SK-N-SH (cell line): ENCODE data around the gene GSTCD. TPM values are rescaled to one million over a fixed set of nuclear protein-coding genes. Genes with fewer than 3 reads are reported as not detected.

ENCODE experiments used
- CTCF ChIA-PET: fragments of 300-600, 350-600 bp; formaldehyde crosslinking; extraction: SDS; loops from one replicate; lab custom pipeline; 2021; lab: Yijun Ruan, JAX
- POLR2A ChIA-PET: fragments of 350-600 bp; sonication (Branson Sonifier 250); formaldehyde crosslinking; extraction: SDS; loops from one replicate; lab custom pipeline; 2020; ENCODE audit warnings: antibody characterized with exemption, inconsistent platforms; lab: Yijun Ruan, JAX
- DNase-seq: peaks from one replicate; pipeline ENCODE4 v3.0.0; 2012
- H2AFZ ChIP-seq: fragments of 200-600 bp; sonication (generic); 2 replicates; pipeline ENCODE4 v1.8.1; 2016; ENCODE audit warnings: antibody characterized with exemption, mild to moderate bottlenecking, low read depth
- H3F3A ChIP-seq: fragments of 200-600 bp; sonication (generic); replicated peaks from 2 replicates; pipeline ENCODE3; 2016; ENCODE audit warnings: antibody characterized with exemption, mild to moderate bottlenecking; ENCODE audit not compliant: insufficient read depth
- H3K27ac ChIP-seq, 2 experiments: fragments of 200-500 bp in 1 of 2; fragments of 200-600 bp in 1 of 2; sonication (Bioruptor generic) in 1 of 2; sonication (generic), shearing (Covaris generic) in 1 of 2; 2 replicates each; pipeline versions ENCODE4 v1.5.1 to v1.6.1; 2014 to 2016; ENCODE audit warnings: low read depth in 2 of 2, inconsistent platforms in 1 of 2, low read length in 1 of 2, mild to moderate bottlenecking in 1 of 2, mixed read lengths in 1 of 2
- H3K27me3 ChIP-seq: fragments of 200-600 bp; sonication (generic), shearing (Covaris generic); 2 replicates; pipeline ENCODE4 v1.6.1; 2016; ENCODE audit warnings: mixed run types; ENCODE audit not compliant: insufficient read depth
- H3K36me3 ChIP-seq, 2 experiments: fragments of 200-500 bp in 1 of 2; fragments of 200-600 bp in 1 of 2; sonication (Bioruptor generic) in 1 of 2; sonication (generic) in 1 of 2; replicated peaks in 1 of 2; 2 replicates each; pipeline versions ENCODE3 to v1.5.1; 2014 to 2016; ENCODE audit warnings: low read length in 1 of 2, mild to moderate bottlenecking in 1 of 2; ENCODE audit not compliant: insufficient read depth in 2 of 2, control insufficient read depth in 1 of 2
- H3K4me1 ChIP-seq, 2 experiments: fragments of 200-500 bp in 1 of 2; fragments of 200-600 bp in 1 of 2; sonication (Bioruptor generic) in 1 of 2; sonication (generic), shearing (Covaris generic) in 1 of 2; 2 replicates each; pipeline versions ENCODE4 v1.5.1 to v1.6.1; 2014 to 2016; ENCODE audit warnings: low read depth in 1 of 2, low read length in 1 of 2, mixed run types in 1 of 2; ENCODE audit not compliant: insufficient read depth in 2 of 2, control insufficient read depth in 1 of 2
- H3K4me2 ChIP-seq: fragments of 200-600 bp; sonication (generic), shearing (Covaris generic); 2 replicates; pipeline ENCODE4 v1.6.1; 2017; ENCODE audit warnings: mixed run types
- H3K4me3 ChIP-seq, 2 experiments: fragments of 200-500 bp in 1 of 2; fragments of 200-600 bp in 1 of 2; sonication (Bioruptor generic) in 1 of 2; sonication (generic), shearing (Covaris generic) in 1 of 2; 2 replicates each; pipeline versions ENCODE4 v1.5.1 to v1.8.1; 2014 to 2016; ENCODE audit warnings: low read depth in 2 of 2, inconsistent platforms in 1 of 2, low read length in 1 of 2, mild to moderate bottlenecking in 1 of 2, mixed read lengths in 1 of 2, moderate library complexity in 1 of 2
- H3K79me2 ChIP-seq: fragments of 200-600 bp; sonication (generic); 2 replicates; pipeline ENCODE4 v1.8.1; 2017; ENCODE audit warnings: mild to moderate bottlenecking; ENCODE audit not compliant: insufficient read depth
- H3K9ac ChIP-seq: fragments of 200-600 bp; sonication (generic); 2 replicates; pipeline ENCODE4 v1.6.1; 2017; ENCODE audit warnings: mixed run types
- H3K9me2 ChIP-seq: fragments of 200-600 bp; sonication (generic); 2 replicates; pipeline ENCODE4 v1.6.1; 2017; ENCODE audit warnings: mixed run types
- H3K9me3 ChIP-seq: fragments of 200-600 bp; sonication (generic); 2 replicates; pipeline ENCODE4 v1.6.1; 2017; ENCODE audit warnings: mixed run types, mild to moderate bottlenecking, moderate library complexity
- H4K20me1 ChIP-seq: fragments of 200-600 bp; sonication (generic); 2 replicates; pipeline ENCODE4 v1.6.1; 2017; ENCODE audit warnings: mild to moderate bottlenecking, mixed run types; ENCODE audit not compliant: insufficient read depth
- CTCF ChIP-seq: fragments of 200-600 bp; sonication (generic); IDR thresholded peaks from 2 replicates; pipeline ENCODE4 v1.6.1; 2017; ENCODE audit warnings: antibody characterized with exemption, mild to moderate bottlenecking, moderate library complexity
- ELF1 ChIP-seq: IDR thresholded peaks from 2 replicates; pipeline ENCODE4 v1.4.0; 2012
- EP300 ChIP-seq, 2 experiments: IDR thresholded peaks; 2 replicates each; pipeline versions ENCODE4 v1.4.0 to v1.6.1; 2012; ENCODE audit warnings: borderline replicate concordance in 1 of 2, low read depth in 1 of 2, low read length in 1 of 2
- EZH2phosphoT487 ChIP-seq: fragments of 200-600 bp; sonication (generic); IDR thresholded peaks from 2 replicates; pipeline ENCODE4 v1.6.1; 2017; ENCODE audit warnings: low read depth, mixed run types, mild to moderate bottlenecking, antibody characterized with exemption, moderate library complexity, borderline replicate concordance
- FOSL2 ChIP-seq: IDR thresholded peaks from 2 replicates; pipeline ENCODE4 v1.4.0; 2012; ENCODE audit warnings: low read depth, mild to moderate bottlenecking, moderate library complexity, borderline replicate concordance
- FOXJ3 ChIP-seq: sonication (generic); formaldehyde crosslinking; IDR thresholded peaks from 2 replicates; pipeline ENCODE4 v1.5.1; 2020; ENCODE audit warnings: mild to moderate bottlenecking, missing genetic modification reagents
- FOXM1 ChIP-seq: IDR thresholded peaks from 2 replicates; pipeline ENCODE4 v1.4.0; 2012; ENCODE audit warnings: low read depth, mild to moderate bottlenecking
- GABPA ChIP-seq: IDR thresholded peaks from 2 replicates; pipeline ENCODE4 v1.4.0; 2012; ENCODE audit warnings: low read depth, mild to moderate bottlenecking
- GATA2 ChIP-seq: sonication (generic); formaldehyde crosslinking; IDR thresholded peaks from 2 replicates; pipeline ENCODE4 v1.5.0; 2020; ENCODE audit warnings: mild to moderate bottlenecking, missing genetic modification reagents
- JUND ChIP-seq: IDR thresholded peaks from 2 replicates; pipeline ENCODE4 v1.4.0; 2012
- MAX ChIP-seq: IDR thresholded peaks from 2 replicates; pipeline ENCODE4 v1.4.0; 2012; ENCODE audit warnings: low read depth
- MEF2A ChIP-seq: IDR thresholded peaks from 2 replicates; pipeline ENCODE4 v1.4.0; 2012; ENCODE audit warnings: low read depth, borderline replicate concordance
- NRF1 ChIP-seq: IDR thresholded peaks from 2 replicates; pipeline ENCODE4 v1.6.1; 2012; ENCODE audit warnings: low read depth, mild to moderate bottlenecking, low read length
- PBX3 ChIP-seq: IDR thresholded peaks from 2 replicates; pipeline ENCODE4; 2012
- POLR2AphosphoS5 ChIP-seq: IDR thresholded peaks from 2 replicates; pipeline ENCODE4 v1.6.1; 2012; ENCODE audit warnings: low read depth, low read length
- RAD21 ChIP-seq: IDR thresholded peaks from 2 replicates; pipeline ENCODE4 v1.6.1; 2012; ENCODE audit warnings: mild to moderate bottlenecking, low read length
- RFX5 ChIP-seq: IDR thresholded peaks from 2 replicates; pipeline ENCODE4 v1.6.1; 2012; ENCODE audit warnings: mild to moderate bottlenecking, improper control_type of control experiment, low read length
- SIN3A ChIP-seq: IDR thresholded peaks from 2 replicates; pipeline ENCODE4 v1.6.1; 2012; ENCODE audit warnings: low read depth, mild to moderate bottlenecking, low read length, moderate library complexity, borderline replicate concordance
- SMC3 ChIP-seq: IDR thresholded peaks from 2 replicates; pipeline ENCODE4 v1.6.1; 2012; ENCODE audit warnings: low read depth, low read length, improper control_type of control experiment
- TAF1 ChIP-seq: IDR thresholded peaks from 2 replicates; pipeline ENCODE4 v1.6.1; 2012; ENCODE audit warnings: low read depth, mild to moderate bottlenecking, low read length, moderate library complexity, borderline replicate concordance
- TCF12 ChIP-seq: IDR thresholded peaks from 2 replicates; pipeline ENCODE4 v1.4.0; 2012
- TEAD4 ChIP-seq: IDR thresholded peaks from 2 replicates; pipeline ENCODE4 v1.4.0; 2012; ENCODE audit warnings: mild to moderate bottlenecking, borderline replicate concordance; ENCODE audit not compliant: insufficient read depth
- YY1 ChIP-seq: IDR thresholded peaks from 2 replicates; pipeline ENCODE4 v1.4.0; 2012; ENCODE audit warnings: low read depth, mild to moderate bottlenecking
- ZBTB33 ChIP-seq: IDR thresholded peaks from 2 replicates; pipeline ENCODE4 v1.4.0; 2012; ENCODE audit warnings: low read depth, borderline replicate concordance
- WGBS: methylation state at CpG from one replicate; pipeline ENCODE4 v1.1.6; 2017; ENCODE audit warnings: low lambda C conversion rate; 5-methylcytosine and 5-hydroxymethylcytosine counted together
- polyA plus RNA-seq, 3 experiments: library from polyadenylated mRNA; depleted of rRNA; stranded (reverse); fragments of >200 nt; gene quantifications; 2 replicates each; pipeline ENCODE4 v1.2.3, GENCODE V29; 2012
- TF ChIP-seq, protein P1 (sequence below): IDR thresholded peaks from 2 replicates; pipeline ENCODE4 v1.6.1; 2012; ENCODE audit warnings: mild to moderate bottlenecking, low read depth, low read length, moderate library complexity
- TF ChIP-seq, protein P2 (sequence below): fragments of 150-350 bp; IDR thresholded peaks from 2 replicates; pipeline ENCODE4 v1.6.1; 2017; ENCODE audit warnings: antibody characterized with exemption, low read length, low read depth, borderline replicate concordance

Gene GSTCD
- polyA plus RNA-seq, 1 of the 3 experiments (the other 2 are of a cell fraction), result 4.8 TPM

- H3K27me3 ChIP-seq, result no peaks in the 10 kb centered on the region
- H3K4me2 ChIP-seq, result no peak overlapping the region
- H3F3A ChIP-seq, result peaks cover 10% of the 10 kb centered on the region
- H3K4me1 ChIP-seq, result peaks cover 7 to 15% of the 10 kb centered on the region in 2 experiments; a peak in 1 of 4 replicates
- CTCF ChIA-PET, result interaction anchor here (0.6 to 1.8 kb wide), 2 partner anchors 92 to 906 kb away, joined by 3 to 4 read pairs; no protein-coding TSS in a partner anchor
- no peak for DNase-seq
- peak overlapping the region; percentile 80 to 82; a peak in 2 of 4 replicates for H3K27ac ChIP-seq
- no peaks in the 10 kb centered on the region for H3K9me3 ChIP-seq
- H3K4me3 ChIP-seq, result no peak overlapping the region
- POLR2A ChIA-PET, result no interaction called here
- H3K9me2 ChIP-seq, result no peaks in the 10 kb centered on the region
- H3K9ac ChIP-seq, result no peak overlapping the region
- no peak overlapping the region for H2AFZ ChIP-seq
- H4K20me1 ChIP-seq, result no peaks in the 10 kb centered on the region
- no peaks in the 10 kb centered on the region for H3K36me3 ChIP-seq
- WGBS, result 51% methylated on average over 2 of the region's 2 CpGs
- no peaks in the 10 kb centered on the region for H3K79me2 ChIP-seq
- peak; percentile 74; the same call in 1 of the 2 replicates for TF ChIP-seq TEAD4
- TF ChIP-seq TCF12, result peak; percentile 81
- TF ChIP-seq ELF1, result no peak
- TF ChIP-seq RAD21, result no peak
- TF ChIP-seq CTCF, result no peak
- no peak for TF ChIP-seq GATA2 (CRISPR knock-in tag)
- TF ChIP-seq MAX, result peak; percentile 54; the same call in 1 of the 2 replicates
- no peak for TF ChIP-seq FOXJ3 (CRISPR knock-in tag)
- TF ChIP-seq TAF1, result no peak
- TF ChIP-seq, protein P1, sequence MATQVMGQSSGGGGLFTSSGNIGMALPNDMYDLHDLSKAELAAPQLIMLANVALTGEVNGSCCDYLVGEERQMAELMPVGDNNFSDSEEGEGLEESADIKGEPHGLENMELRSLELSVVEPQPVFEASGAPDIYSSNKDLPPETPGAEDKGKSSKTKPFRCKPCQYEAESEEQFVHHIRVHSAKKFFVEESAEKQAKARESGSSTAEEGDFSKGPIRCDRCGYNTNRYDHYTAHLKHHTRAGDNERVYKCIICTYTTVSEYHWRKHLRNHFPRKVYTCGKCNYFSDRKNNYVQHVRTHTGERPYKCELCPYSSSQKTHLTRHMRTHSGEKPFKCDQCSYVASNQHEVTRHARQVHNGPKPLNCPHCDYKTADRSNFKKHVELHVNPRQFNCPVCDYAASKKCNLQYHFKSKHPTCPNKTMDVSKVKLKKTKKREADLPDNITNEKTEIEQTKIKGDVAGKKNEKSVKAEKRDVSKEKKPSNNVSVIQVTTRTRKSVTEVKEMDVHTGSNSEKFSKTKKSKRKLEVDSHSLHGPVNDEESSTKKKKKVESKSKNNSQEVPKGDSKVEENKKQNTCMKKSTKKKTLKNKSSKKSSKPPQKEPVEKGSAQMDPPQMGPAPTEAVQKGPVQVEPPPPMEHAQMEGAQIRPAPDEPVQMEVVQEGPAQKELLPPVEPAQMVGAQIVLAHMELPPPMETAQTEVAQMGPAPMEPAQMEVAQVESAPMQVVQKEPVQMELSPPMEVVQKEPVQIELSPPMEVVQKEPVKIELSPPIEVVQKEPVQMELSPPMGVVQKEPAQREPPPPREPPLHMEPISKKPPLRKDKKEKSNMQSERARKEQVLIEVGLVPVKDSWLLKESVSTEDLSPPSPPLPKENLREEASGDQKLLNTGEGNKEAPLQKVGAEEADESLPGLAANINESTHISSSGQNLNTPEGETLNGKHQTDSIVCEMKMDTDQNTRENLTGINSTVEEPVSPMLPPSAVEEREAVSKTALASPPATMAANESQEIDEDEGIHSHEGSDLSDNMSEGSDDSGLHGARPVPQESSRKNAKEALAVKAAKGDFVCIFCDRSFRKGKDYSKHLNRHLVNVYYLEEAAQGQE, result no peak
- no peak for TF ChIP-seq SIN3A
- TF ChIP-seq, protein P2, sequence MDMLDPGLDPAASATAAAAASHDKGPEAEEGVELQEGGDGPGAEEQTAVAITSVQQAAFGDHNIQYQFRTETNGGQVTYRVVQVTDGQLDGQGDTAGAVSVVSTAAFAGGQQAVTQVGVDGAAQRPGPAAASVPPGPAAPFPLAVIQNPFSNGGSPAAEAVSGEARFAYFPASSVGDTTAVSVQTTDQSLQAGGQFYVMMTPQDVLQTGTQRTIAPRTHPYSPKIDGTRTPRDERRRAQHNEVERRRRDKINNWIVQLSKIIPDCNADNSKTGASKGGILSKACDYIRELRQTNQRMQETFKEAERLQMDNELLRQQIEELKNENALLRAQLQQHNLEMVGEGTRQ, result no peak
- TF ChIP-seq RFX5, result no peak
- TF ChIP-seq MEF2A, result no peak
- no peak for TF ChIP-seq NRF1
- no peak for TF ChIP-seq ZBTB33
- peak; percentile 89 for TF ChIP-seq PBX3
- TF ChIP-seq EP300 (IDR thresholded peaks at IDR 0.05; ENCODE audit: borderline replicate concordance in 1 of 2, low read depth in 1 of 2, low read length in 1 of 2), result peak in 1 of 2 experiments; percentile 37; a peak in 1 of 4 replicates
- TF ChIP-seq FOXM1, result 0 out of 2 replicates have a peak, but pooled peaks have one; percentile 33
- peak; percentile 58; the same call in 1 of the 2 replicates for TF ChIP-seq FOSL2
- TF ChIP-seq SMC3, result no peak
- no peak for TF ChIP-seq YY1
- TF ChIP-seq EZH2phosphoT487, result no peak
- peak; percentile 64 for TF ChIP-seq JUND
- TF ChIP-seq POLR2AphosphoS5, result peak; percentile 56; the same call in 1 of the 2 replicates
- no peak for TF ChIP-seq GABPA
These were observed 98.9 kb downstream of the GSTCD start for GRCh38 chr4:105807496-105807895.
